ENCODE measurements around the gene ADCY4. TPM values are rescaled to one million over a fixed set of nuclear protein-coding genes. Genes with fewer than 3 reads are reported as not detected.

Gene ADCY4
- total and polyA plus RNA-seq, 2 of the 8 experiments (the other 6 are each of a cell fraction or from before 2014, with no cell fraction given): 0.27 to 0.35 TPM

DNA sequence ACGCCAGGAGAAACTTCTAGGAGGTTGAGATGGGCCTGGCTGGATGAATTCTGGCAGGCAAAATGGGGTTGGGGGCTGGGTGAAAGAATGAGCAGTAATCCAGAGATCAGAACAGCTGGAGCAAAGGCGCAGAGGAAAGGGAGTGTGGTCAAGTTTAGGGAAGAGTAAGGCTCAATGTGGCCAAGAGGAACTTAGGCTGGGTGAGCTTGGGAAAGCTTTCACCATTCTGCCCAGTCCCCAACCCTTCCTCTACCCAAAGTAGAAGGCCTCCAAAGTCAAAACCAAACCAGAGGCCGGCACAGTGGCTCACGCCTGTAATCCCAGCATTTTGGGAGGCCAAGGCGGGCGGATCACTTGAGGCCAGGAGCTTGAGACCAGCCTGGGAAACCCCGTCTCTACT is 53.2 kb downstream of the ADCY4 start (continued):
- TF ChIP-seq FOSL1 (IDR thresholded peaks at IDR 0.05; ENCODE audit: insufficient read depth, low read depth, low read length): no peak
- no peak for TF ChIP-seq BRCA1 (IDR thresholded peaks at IDR 0.05; ENCODE audit: low read depth, low read length)
- TF ChIP-seq CHD2 (IDR thresholded peaks at IDR 0.05; ENCODE audit: low read length): no peak
- TF ChIP-seq CHD1 (IDR thresholded peaks at IDR 0.05; ENCODE audit: low read depth, low read length): no peak
- no peak for TF ChIP-seq E2F6 (IDR thresholded peaks at IDR 0.05)
- TF ChIP-seq KDM4A (IDR thresholded peaks at IDR 0.05; ENCODE audit: low read depth, low read length, severe bottlenecking): no peak
- no peak for TF ChIP-seq TEAD4 (IDR thresholded peaks at IDR 0.05; ENCODE audit: low read depth, low read length)
